Esophagus (tissue), 2 donors: ENCODE results near the gene ABCA13. TPM values are rescaled to one million over a fixed set of nuclear protein-coding genes. Genes with fewer than 3 reads are reported as not detected.

ENCODE experiments used
- H3K27ac ChIP-seq, 2 donors: one replicate each; pipeline ENCODE4 v1.5.1; 2013; ENCODE audit warnings: low read depth in 2 of 2, mild to moderate bottlenecking in 2 of 2, inconsistent platforms in 1 of 2, low read length in 1 of 2, moderate library complexity in 1 of 2
- H3K27me3 ChIP-seq, 2 donors: one replicate each; pipeline ENCODE4 v1.6.1; 2013; ENCODE audit warnings: low read length in 2 of 2, control low read depth in 1 of 2, mild to moderate bottlenecking in 1 of 2; ENCODE audit not compliant: insufficient read depth in 2 of 2, control insufficient read depth in 1 of 2
- H3K36me3 ChIP-seq, 2 donors: one replicate each; pipeline ENCODE4 v1.6.1; 2013; ENCODE audit warnings: low read length in 1 of 2; ENCODE audit not compliant: control insufficient read depth in 2 of 2, insufficient read depth in 2 of 2
- H3K4me1 ChIP-seq, 2 donors: one replicate each; pipeline ENCODE4 v1.6.1; 2013; ENCODE audit warnings: low read length in 1 of 2; ENCODE audit not compliant: control insufficient read depth in 2 of 2, insufficient read depth in 2 of 2
- H3K4me3 ChIP-seq, 2 donors: one replicate each; pipeline ENCODE4 v1.5.1; 2013; ENCODE audit warnings: low read length in 2 of 2, mild to moderate bottlenecking in 2 of 2, low read depth in 1 of 2, moderate library complexity in 1 of 2
- H3K9me3 ChIP-seq, 2 donors: one replicate each; pipeline ENCODE4 v1.6.1; 2013; ENCODE audit warnings: mild to moderate bottlenecking in 2 of 2, low read depth in 1 of 2, low read length in 1 of 2, moderate library complexity in 1 of 2; ENCODE audit not compliant: control insufficient read depth in 2 of 2, insufficient read depth in 1 of 2
- WGBS, 2 donors: extraction: QIAGEN DNeasy Blood & Tissue Kit; methylation state at CpG; one replicate each; pipeline ENCODE4 v1.1.7; 2013; 5-methylcytosine and 5-hydroxymethylcytosine counted together
- polyA plus RNA-seq, 2 donors: library from polyadenylated mRNA; stranded (reverse); fragments of 200-250 nt; gene quantifications; one replicate each; pipeline ENCODE4 v1.2.3, GENCODE V29; 2013
- donor health status: healthy with polysubstance abuse.
- donor health status: Bipolar disorder and iron deficiency.

ABCA13 gene
- polyA plus RNA-seq, 2 donors, result 0.49 to 1.6 TPM

- Histone ChIP-seq H3K27ac (no peak overlapping the region), H3K36me3 (no peaks in the 10 kb centered on the region), H3K27me3 (no peaks in the 10 kb centered on the region), H3K4me1 (no peaks in the 10 kb centered on the region), H3K4me3 (no peak overlapping the region), H3K9me3 (no peaks in the 10 kb centered on the region)
- WGBS, 2 donors, result 53 to 70% methylated on average over 2 of the region's 2 CpGs
Observed at GRCh38 chr7:48148311-48148710, 22.9 kb upstream of the ABCA13 start.

- Histone ChIP-seq H3K4me3 (no peak overlapping the region), H3K27ac (no peak overlapping the region), H3K4me1 (no peaks in the 10 kb centered on the region), H3K36me3 (no peaks in the 10 kb centered on the region), H3K9me3 (no peaks in the 10 kb centered on the region), H3K27me3 (no peaks in the 10 kb centered on the region)
Observed at GRCh38 chr7:48149058-48149457, 22.2 kb upstream of the ABCA13 start.

DNA sequence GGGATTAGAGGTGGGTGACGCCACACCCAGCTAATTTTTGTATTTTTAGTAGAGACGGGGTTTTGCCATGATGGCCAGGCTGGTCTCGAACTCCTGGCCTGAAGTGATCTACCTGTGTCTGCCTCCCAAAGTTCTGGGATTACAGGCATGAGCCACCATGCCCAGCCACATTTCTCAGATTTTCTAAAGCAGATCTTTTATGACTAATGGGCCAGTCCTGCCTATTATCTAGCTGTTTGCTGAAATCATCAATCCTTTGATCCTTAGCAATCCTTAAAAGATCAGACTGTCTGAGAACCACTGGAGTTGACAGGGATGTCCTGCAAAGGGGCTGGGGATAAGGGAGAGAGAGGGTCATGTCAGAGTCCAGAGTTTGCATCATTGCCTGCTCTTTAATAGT, 21.2 kb upstream of the ABCA13 start:
- Histone ChIP-seq H3K27ac (no peak overlapping the region), H3K27me3 (no peaks in the 10 kb centered on the region), H3K4me3 (no peak overlapping the region), H3K9me3 (no peaks in the 10 kb centered on the region), H3K4me1 (no peaks in the 10 kb centered on the region), H3K36me3 (no peaks in the 10 kb centered on the region)
- WGBS, 2 donors, result 92 to 95% methylated on average over 3 of the region's 3 CpGs

DNA sequence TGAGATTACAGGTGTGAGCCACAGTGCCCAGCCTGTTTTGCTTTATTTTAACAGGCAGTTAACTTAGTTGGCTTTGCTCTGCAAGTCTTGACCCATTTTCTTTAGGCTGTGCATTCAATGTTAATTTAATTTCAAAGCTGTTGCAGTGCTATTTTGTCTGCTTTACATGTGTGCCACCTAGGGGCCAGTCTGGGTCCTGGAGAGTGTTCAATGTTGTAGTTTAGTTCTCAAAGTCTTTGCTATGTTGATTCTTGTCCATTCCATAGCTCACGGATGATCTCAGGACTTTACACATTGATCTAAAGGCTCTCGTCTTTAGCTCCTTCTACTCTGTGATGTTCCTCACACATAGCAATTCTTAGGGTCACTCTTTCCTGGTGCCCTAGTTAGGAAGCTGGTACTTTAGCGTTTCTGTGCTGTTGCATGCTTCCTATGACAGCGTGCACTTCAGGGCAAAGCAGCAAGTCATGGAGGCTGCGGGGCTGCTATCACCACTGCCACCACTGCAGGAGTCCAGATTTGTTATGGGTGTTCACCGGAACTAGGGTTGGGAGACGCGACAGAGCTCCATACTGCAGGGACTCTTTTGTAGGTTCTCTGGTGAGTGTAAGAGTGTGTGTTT, 16.4 kb upstream of the ABCA13 start:
- 76 to 78% methylated on average over 8 of the region's 8 CpGs for WGBS, 2 donors
- Histone ChIP-seq H3K9me3 (no peaks in the 10 kb centered on the region), H3K36me3 (no peaks in the 10 kb centered on the region), H3K4me1 (no peaks in the 10 kb centered on the region), H3K4me3 (no peak overlapping the region), H3K27me3 (no peaks in the 10 kb centered on the region), H3K27ac (no peak overlapping the region)

DNA sequence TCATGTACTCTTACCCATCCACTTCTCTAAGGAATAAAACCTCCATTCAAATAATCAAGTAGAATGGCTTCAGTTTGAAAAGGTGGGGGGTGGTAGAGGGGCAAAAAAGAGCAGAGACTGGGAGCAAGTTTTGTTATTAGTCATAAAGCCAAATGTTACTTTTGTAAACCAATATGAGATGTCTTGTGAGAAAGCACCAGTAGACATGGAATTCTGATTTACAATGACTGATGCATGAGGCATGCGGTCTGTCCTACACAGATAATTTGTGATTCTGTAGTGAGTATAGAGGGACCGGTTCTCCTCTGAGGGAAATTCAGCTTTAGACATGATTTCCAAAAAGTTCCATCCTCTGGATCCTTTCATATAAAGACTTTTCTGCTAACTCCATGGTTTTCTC, 12.9 kb upstream of the ABCA13 start:
- H3K9me3 ChIP-seq, result no peaks in the 10 kb centered on the region
- H3K36me3 ChIP-seq, result no peaks in the 10 kb centered on the region
- no peak overlapping the region for H3K4me3 ChIP-seq
- 93 to 94% methylated on average over 2 of the region's 2 CpGs for WGBS, 2 donors
- no peak overlapping the region for H3K27ac ChIP-seq
- no peaks in the 10 kb centered on the region for H3K27me3 ChIP-seq
- H3K4me1 ChIP-seq, result no peaks in the 10 kb centered on the region

- H3K4me1 ChIP-seq, result no peaks in the 10 kb centered on the region
- no peaks in the 10 kb centered on the region for H3K9me3 ChIP-seq
- no peaks in the 10 kb centered on the region for H3K36me3 ChIP-seq
- no peak overlapping the region for H3K27ac ChIP-seq
- no peaks in the 10 kb centered on the region for H3K27me3 ChIP-seq
- no peak overlapping the region for H3K4me3 ChIP-seq
- WGBS, 2 donors, result 77 to 86% methylated on average over 1 of the region's 1 CpG
Observed at GRCh38 chr7:48161407-48162125, 9.7 kb upstream of the ABCA13 start.

DNA sequence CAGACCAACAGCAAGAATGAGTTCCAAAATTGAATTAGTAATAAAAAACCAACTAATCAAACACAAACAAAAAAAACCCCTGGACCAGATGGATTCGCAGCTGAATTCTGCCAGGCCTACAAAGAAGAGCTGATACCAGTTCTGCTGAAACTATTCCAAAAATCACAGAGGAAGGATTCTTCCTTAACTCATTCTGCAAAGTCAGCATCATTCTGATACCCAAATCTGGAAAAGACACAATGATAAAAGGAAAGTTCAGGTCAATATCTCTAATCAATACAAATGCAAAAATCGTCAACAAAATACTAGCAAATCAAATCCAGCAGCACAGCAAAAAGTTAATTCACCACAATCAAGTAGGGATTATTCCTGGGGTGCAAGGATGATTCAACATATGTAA, 6.1 kb upstream of the ABCA13 start:
- peaks cover 0 to 2% of the 10 kb centered on the region in 2 donors for H3K4me1 ChIP-seq
- H3K36me3 ChIP-seq, result no peaks in the 10 kb centered on the region
- WGBS, 2 donors, result 76 to 79% methylated on average over 2 of the region's 2 CpGs
- H3K9me3 ChIP-seq, result no peaks in the 10 kb centered on the region
- H3K27ac ChIP-seq, result no peak overlapping the region
- H3K4me3 ChIP-seq, result no peak overlapping the region
- H3K27me3 ChIP-seq, result no peaks in the 10 kb centered on the region

DNA sequence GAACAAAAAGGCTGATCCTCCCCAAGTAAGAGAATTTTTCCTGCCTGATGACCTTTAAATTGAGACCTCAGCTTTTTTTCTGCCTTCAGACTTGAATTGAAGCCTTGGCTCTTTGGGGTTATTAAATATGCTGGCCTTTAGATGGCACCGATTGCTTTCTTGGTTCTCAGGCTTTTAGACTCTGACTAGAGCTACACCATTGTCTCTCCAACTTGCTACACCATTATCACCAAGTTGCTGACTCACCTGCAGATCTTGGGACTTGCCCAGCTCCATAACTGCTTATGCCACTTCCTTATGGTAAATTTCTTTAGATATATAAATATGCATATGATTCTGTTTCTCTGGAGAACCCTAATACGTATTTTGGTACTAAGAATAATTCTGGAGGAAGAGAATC, 3.1 kb upstream of the ABCA13 start:
- Histone ChIP-seq H3K36me3 (no peaks in the 10 kb centered on the region), H3K4me3 (no peak overlapping the region), H3K27me3 (no peaks in the 10 kb centered on the region), H3K4me1 (peaks cover 0 to 2% of the 10 kb centered on the region in 2 donors), H3K9me3 (no peaks in the 10 kb centered on the region), H3K27ac (no peak overlapping the region)
- WGBS, 2 donors, result 36 to 43% methylated on average over 2 of the region's 2 CpGs

DNA sequence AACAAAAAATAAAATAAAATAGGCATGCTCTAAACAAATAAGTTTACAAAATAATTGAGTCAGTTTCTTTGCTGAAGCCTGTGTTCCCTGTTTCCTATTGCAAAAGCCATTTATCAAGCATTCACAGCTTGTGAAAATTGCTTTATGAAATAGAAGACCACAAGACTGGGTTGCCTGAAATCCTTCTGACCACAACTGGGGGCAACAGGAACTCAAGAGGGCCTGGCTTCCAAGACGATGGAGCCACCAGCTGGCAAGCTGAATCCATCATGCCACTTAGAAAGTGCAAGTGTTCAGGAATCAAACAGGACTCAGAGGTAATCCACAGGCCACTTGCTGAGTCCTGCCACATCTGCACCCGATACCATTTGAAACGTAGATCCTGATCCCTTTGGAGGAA, 752 bp upstream of the ABCA13 start:
- WGBS, 2 donors, result 54 to 57% methylated on average over 3 of the region's 3 CpGs
- Histone ChIP-seq H3K27me3 (no peaks in the 10 kb centered on the region), H3K9me3 (no peaks in the 10 kb centered on the region)

DNA sequence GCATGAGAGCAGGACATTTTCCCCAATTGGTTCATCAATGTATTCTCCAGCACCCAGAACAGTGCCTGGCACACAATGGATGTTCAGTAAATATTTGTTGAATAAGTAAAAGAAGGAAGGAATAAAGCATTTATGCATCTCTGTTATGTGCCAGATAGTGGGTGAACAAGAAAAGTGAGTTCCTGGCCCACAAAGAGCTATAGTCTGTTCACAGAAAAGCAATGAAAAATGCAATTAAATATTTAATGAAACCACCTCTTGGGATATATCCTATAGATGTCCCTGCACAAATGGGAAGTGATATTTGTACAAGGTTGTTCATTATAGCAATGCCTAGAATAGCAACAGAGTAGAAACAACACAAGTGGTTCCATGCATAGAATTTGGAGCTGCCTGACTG, 2.1 kb downstream of the ABCA13 start:
- H3K27ac ChIP-seq, result no peak overlapping the region
- H3K4me1 ChIP-seq, result peaks cover 0 to 4% of the 10 kb centered on the region in 2 donors
- no peaks in the 10 kb centered on the region for H3K36me3 ChIP-seq
- no peaks in the 10 kb centered on the region for H3K9me3 ChIP-seq
- H3K27me3 ChIP-seq, result no peaks in the 10 kb centered on the region
- no peak overlapping the region for H3K4me3 ChIP-seq

More for the DNA sequence above, 752 bp upstream of the ABCA13 start:
- Histone ChIP-seq H3K27ac (peak overlapping the region in 1 of 2 donors; percentile 13), H3K4me1 (peaks cover 0 to 2% of the 10 kb centered on the region in 2 donors), H3K4me3 (no peak overlapping the region), H3K36me3 (no peaks in the 10 kb centered on the region)
